ENCODE results near the gene PIPOX. TPM values are rescaled to one million over a fixed set of nuclear protein-coding genes. Genes with fewer than 3 reads are reported as not detected.

The PIPOX gene
- polyA plus RNA-seq, 1 donor from 2014 or later: 4.4 TPM

GRCh38 chr17:29032857-29033197 lies 10.1 kb upstream of the PIPOX start:
- no peak overlapping the region for H3K9ac ChIP-seq (ENCODE audit: low read length)
- H3F3A ChIP-seq (ENCODE audit: insufficient read depth, low read length, poor library complexity, severe bottlenecking): no peaks in the 10 kb centered on the region
- no peak overlapping the region for H3K27ac ChIP-seq (ENCODE audit: low read length)
- H3K36me3 ChIP-seq (ENCODE audit: insufficient read depth, low read length): no peaks in the 10 kb centered on the region
- H4K20me1 ChIP-seq (ENCODE audit: insufficient read depth): no peaks in the 10 kb centered on the region
- no peak overlapping the region for H2AFZ ChIP-seq (ENCODE audit: low read depth, low read length)
- no peaks in the 10 kb centered on the region for H3K27me3 ChIP-seq (ENCODE audit: insufficient read depth, low read depth, low read length)
- peaks cover 6% of the 10 kb centered on the region for H3K9me3 ChIP-seq (ENCODE audit: low read length)
- H3K4me3 ChIP-seq (ENCODE audit: low read length): no peak overlapping the region
- H3K79me2 ChIP-seq (replicated peaks; ENCODE audit: insufficient read depth, low read length): no peaks in the 10 kb centered on the region
- no peak for TF ChIP-seq TAF1 (IDR thresholded peaks at IDR 0.05; ENCODE audit: low read depth)
- TF ChIP-seq EZH2 (IDR thresholded peaks at IDR 0.05; ENCODE audit: borderline replicate concordance, insufficient read depth, low read length, poor library complexity, severe bottlenecking): no peak
- TF ChIP-seq, protein P1, sequence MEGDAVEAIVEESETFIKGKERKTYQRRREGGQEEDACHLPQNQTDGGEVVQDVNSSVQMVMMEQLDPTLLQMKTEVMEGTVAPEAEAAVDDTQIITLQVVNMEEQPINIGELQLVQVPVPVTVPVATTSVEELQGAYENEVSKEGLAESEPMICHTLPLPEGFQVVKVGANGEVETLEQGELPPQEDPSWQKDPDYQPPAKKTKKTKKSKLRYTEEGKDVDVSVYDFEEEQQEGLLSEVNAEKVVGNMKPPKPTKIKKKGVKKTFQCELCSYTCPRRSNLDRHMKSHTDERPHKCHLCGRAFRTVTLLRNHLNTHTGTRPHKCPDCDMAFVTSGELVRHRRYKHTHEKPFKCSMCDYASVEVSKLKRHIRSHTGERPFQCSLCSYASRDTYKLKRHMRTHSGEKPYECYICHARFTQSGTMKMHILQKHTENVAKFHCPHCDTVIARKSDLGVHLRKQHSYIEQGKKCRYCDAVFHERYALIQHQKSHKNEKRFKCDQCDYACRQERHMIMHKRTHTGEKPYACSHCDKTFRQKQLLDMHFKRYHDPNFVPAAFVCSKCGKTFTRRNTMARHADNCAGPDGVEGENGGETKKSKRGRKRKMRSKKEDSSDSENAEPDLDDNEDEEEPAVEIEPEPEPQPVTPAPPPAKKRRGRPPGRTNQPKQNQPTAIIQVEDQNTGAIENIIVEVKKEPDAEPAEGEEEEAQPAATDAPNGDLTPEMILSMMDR (IDR thresholded peaks at IDR 0.05; ENCODE audit: poor library complexity, severe bottlenecking): no peak
- no peak for TF ChIP-seq REST (IDR thresholded peaks at IDR 0.05; ENCODE audit: borderline replicate concordance)
- TF ChIP-seq SMC3 (conservative IDR thresholded peaks at IDR 0.05; ENCODE audit: poor library complexity): no peak
- no peak for TF ChIP-seq EP300 (conservative IDR thresholded peaks at IDR 0.05; ENCODE audit: poor library complexity, severe bottlenecking)
- no peak for TF ChIP-seq RAD21 (conservative IDR thresholded peaks at IDR 0.05)
- no peak for TF ChIP-seq MXI1 (conservative IDR thresholded peaks at IDR 0.05; ENCODE audit: poor library complexity, severe bottlenecking)
- no peak for TF ChIP-seq POLR2AphosphoS5 (IDR thresholded peaks at IDR 0.05)
- H3K9me2 ChIP-seq (ENCODE audit: insufficient read depth, low read length): no peaks in the 10 kb centered on the region
- no peak overlapping the region for H3K4me2 ChIP-seq (ENCODE audit: low read length)

- no peak for TF ChIP-seq EZH2 (IDR thresholded peaks at IDR 0.05; ENCODE audit: borderline replicate concordance, insufficient read depth, low read length, poor library complexity, severe bottlenecking)
- TF ChIP-seq, protein P1 (IDR thresholded peaks at IDR 0.05; ENCODE audit: poor library complexity, severe bottlenecking): no peak
- TF ChIP-seq TAF1 (IDR thresholded peaks at IDR 0.05; ENCODE audit: low read depth): no peak
- no peak for TF ChIP-seq MXI1 (conservative IDR thresholded peaks at IDR 0.05; ENCODE audit: poor library complexity, severe bottlenecking)
- TF ChIP-seq SMC3 (conservative IDR thresholded peaks at IDR 0.05; ENCODE audit: poor library complexity): no peak
- TF ChIP-seq POLR2AphosphoS5 (IDR thresholded peaks at IDR 0.05): no peak
- no peak for TF ChIP-seq REST (IDR thresholded peaks at IDR 0.05; ENCODE audit: borderline replicate concordance)
- no peak for TF ChIP-seq EP300 (conservative IDR thresholded peaks at IDR 0.05; ENCODE audit: poor library complexity, severe bottlenecking)
- TF ChIP-seq RAD21 (conservative IDR thresholded peaks at IDR 0.05): no peak
- Histone ChIP-seq H3K27me3 (ENCODE audit: insufficient read depth, low read depth, low read length) (no peaks in the 10 kb centered on the region), H3K27ac (ENCODE audit: low read length) (no peak overlapping the region), H3K4me2 (ENCODE audit: low read length) (no peak overlapping the region), H3K36me3 (ENCODE audit: insufficient read depth, low read length) (no peaks in the 10 kb centered on the region), H3F3A (ENCODE audit: insufficient read depth, low read length, poor library complexity, severe bottlenecking) (peaks cover 3% of the 10 kb centered on the region), H3K9ac (ENCODE audit: low read length) (no peak overlapping the region), H3K4me3 (ENCODE audit: low read length) (no peak overlapping the region), H2AFZ (ENCODE audit: low read depth, low read length) (no peak overlapping the region), H4K20me1 (ENCODE audit: insufficient read depth) (no peaks in the 10 kb centered on the region), H3K79me2 (replicated peaks; ENCODE audit: insufficient read depth, low read length) (no peaks in the 10 kb centered on the region), H3K9me3 (ENCODE audit: low read length) (peaks cover 6% of the 10 kb centered on the region), H3K9me2 (ENCODE audit: insufficient read depth, low read length) (no peaks in the 10 kb centered on the region)
These were observed 8.4 kb upstream of the PIPOX start for GRCh38 chr17:29034510-29034909.

Data from neural cell (in vitro differentiated cells).